Muscle layer of duodenum (tissue), 2 donors: ENCODE results near the gene RACGAP1.
A peak's percentile ranks its signal among the peaks of the same experiment; 100 is the strongest.

ENCODE experiments used
- H3K27ac ChIP-seq: one replicate; pipeline ENCODE4 v1.7.0; 2013; ENCODE audit warnings: mild to moderate bottlenecking, low read length
- H3K27me3 ChIP-seq: one replicate; pipeline ENCODE4 v1.7.0; 2013; ENCODE audit warnings: low read depth, mild to moderate bottlenecking, control low read depth, low read length
- H3K36me3 ChIP-seq, 2 donors: one replicate each; pipeline ENCODE4 v1.7.0; 2013; ENCODE audit warnings: low read length in 2 of 2, control low read depth in 1 of 2, mild to moderate bottlenecking in 1 of 2; ENCODE audit not compliant: insufficient read depth in 2 of 2, control insufficient read depth in 1 of 2
- H3K4me1 ChIP-seq, 2 donors: one replicate each; pipeline ENCODE4 v1.7.0; 2013; ENCODE audit warnings: low read length in 2 of 2, mild to moderate bottlenecking in 2 of 2, control low read depth in 1 of 2, moderate library complexity in 1 of 2; ENCODE audit not compliant: insufficient read depth in 2 of 2, control insufficient read depth in 1 of 2
- H3K4me3 ChIP-seq, 2 donors: one replicate each; pipeline ENCODE4 v1.7.0; 2013; ENCODE audit warnings: low read length in 2 of 2, low read depth in 1 of 2, mild to moderate bottlenecking in 1 of 2
- H3K9me3 ChIP-seq, 2 donors: one replicate each; pipeline ENCODE4 v1.7.0; 2013; ENCODE audit warnings: low read length in 2 of 2, control low read depth in 1 of 2, mild to moderate bottlenecking in 1 of 2; ENCODE audit not compliant: control insufficient read depth in 1 of 2
- donor health status: healthy.

The RACGAP1 gene, protein sequence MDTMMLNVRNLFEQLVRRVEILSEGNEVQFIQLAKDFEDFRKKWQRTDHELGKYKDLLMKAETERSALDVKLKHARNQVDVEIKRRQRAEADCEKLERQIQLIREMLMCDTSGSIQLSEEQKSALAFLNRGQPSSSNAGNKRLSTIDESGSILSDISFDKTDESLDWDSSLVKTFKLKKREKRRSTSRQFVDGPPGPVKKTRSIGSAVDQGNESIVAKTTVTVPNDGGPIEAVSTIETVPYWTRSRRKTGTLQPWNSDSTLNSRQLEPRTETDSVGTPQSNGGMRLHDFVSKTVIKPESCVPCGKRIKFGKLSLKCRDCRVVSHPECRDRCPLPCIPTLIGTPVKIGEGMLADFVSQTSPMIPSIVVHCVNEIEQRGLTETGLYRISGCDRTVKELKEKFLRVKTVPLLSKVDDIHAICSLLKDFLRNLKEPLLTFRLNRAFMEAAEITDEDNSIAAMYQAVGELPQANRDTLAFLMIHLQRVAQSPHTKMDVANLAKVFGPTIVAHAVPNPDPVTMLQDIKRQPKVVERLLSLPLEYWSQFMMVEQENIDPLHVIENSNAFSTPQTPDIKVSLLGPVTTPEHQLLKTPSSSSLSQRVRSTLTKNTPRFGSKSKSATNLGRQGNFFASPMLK

DNA sequence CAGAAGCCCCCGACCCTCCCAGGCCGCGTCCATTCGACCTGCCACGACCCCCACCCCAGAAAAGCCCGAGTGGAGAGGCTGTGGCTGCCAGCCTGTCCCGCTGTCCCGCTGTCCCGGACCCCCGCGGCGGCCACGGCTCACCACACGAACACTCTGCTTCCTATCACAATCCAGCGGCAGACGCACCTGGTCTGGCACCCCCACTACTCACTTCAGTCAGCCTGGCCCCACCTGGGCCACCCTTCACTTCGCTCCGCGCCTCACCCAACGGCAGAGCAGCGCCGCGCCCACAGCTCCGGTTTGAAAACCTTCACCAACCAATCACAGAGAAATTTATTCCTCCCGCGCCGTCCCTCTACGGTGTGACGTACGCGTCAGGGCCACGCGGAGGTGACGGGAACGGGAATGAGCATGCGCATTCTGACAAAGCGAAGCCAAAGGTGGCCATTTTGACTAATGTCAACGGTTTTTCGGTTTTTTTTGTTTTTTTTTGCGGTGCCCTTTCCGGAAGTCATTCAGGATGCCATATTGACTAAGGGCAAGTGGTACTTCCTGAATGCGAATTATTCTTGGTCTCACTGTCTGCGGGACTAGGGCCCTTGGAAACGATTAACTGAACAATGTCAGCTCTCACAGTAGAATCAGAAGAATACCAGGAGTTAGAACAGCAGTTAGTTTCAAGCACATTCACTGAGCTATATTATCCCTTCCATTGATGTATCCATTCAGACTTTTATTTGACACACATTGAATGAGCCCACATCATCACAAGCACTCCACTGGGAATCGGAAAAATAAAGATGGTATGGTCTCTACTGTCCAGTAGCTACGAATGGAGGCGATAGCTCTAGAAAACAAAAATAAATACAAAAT is at the start of gene RACGAP1:
Gene RACGAP1 (minus strand): TSS at position 308 of the 873 bp plus-strand sequence. CDS start 8,779 bp downstream, outside the sequence.
- Histone ChIP-seq H3K4me1 (peaks cover 0 to 10% of the 10 kb centered on the region in 2 donors), H3K4me3 (peak within 1 kb of the TSS; percentile 63 to 92), H3K27ac (peak within 1 kb of the TSS; percentile 60), H3K9me3 (no peaks in the 10 kb centered on the region), H3K36me3 (no peaks in the 10 kb centered on the region), H3K27me3 (no peaks in the 10 kb centered on the region)

DNA sequence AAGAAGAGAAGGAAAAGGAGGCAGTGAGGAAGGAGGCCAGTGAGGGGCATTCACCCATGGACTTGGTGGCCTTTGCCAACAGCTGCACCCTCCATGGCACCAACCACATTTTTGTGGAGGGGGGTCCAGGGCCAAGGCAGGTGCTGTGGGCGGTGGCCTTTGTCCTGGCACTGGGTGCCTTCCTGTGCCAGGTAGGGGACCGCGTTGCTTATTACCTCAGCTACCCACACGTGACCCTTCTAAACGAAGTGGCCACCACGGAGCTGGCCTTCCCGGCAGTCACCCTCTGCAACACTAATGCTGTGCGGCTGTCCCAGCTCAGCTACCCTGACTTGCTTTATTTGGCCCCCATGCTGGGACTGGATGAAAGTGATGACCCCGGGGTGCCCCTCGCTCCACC is 48.4 kb upstream of the RACGAP1 start:
- Histone ChIP-seq H3K4me3 (no peak overlapping the region), H3K9me3 (no peaks in the 10 kb centered on the region), H3K4me1 (peaks cover 0 to 9% of the 10 kb centered on the region in 2 donors), H3K27ac (no peak overlapping the region), H3K36me3 (peaks cover 0 to under 1% of the 10 kb centered on the region in 2 donors), H3K27me3 (no peaks in the 10 kb centered on the region)

DNA sequence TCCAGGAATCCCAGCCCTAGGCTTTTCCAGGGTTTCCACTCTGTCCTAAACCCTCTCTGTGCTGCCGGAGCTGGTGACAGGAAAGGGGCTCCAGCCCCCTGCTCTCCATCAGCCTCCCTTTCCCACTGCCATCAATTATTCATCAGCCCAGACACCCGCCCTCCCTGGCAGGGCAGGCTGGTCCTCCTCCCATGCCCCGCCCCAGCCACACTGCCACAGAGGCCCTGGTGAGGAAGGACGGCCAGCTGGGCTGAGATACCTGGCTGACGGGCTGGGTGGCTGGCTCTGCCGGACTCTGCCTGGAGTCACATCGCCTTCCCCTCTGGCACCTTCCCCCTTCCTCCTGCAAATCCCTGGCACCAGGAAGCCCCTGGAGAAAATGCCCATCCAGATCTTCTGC is 47.9 kb upstream of the RACGAP1 start:
- peaks cover 0 to 9% of the 10 kb centered on the region in 2 donors for H3K4me1 ChIP-seq
- no peaks in the 10 kb centered on the region for H3K9me3 ChIP-seq
- H3K36me3 ChIP-seq = no peaks in the 10 kb centered on the region
- no peak overlapping the region for H3K27ac ChIP-seq
- H3K27me3 ChIP-seq = no peaks in the 10 kb centered on the region
- no peak overlapping the region for H3K4me3 ChIP-seq

DNA sequence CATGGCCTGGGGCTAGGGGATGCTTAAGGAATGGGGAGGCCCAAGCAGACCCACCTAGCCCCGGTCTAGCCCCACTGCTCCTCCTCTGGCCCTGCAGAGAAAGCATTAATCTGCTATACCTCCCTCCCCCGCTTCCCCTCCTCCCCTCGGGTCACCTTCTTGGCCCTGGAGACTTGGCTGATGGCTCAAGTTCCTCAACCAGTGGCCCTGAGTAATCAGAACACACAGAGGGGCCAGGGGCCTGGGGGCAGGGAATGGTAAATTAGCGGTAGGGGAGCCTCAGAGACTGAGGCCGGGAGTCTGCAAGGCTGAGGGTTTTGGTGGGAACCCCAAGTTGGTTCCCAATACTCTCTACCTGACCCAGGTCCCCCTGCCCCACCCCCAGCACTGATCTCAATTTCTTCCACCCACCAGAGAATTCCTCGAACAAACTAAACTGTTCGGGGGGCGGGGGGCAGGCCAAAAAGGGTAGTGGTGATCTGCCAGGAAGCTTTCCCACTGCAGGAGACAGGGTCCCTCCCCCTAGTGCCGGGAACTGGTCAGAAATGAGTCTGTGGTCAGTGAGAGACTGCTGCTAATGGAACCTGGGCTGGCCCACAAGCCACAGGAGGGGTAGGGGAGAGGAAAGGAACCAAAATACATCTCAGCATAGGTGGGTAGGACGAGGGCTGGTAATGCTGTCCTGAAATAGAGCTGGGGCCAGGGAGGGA is 47.1 kb upstream of the RACGAP1 start:
- H3K27ac ChIP-seq = no peak overlapping the region
- H3K36me3 ChIP-seq = no peaks in the 10 kb centered on the region
- H3K4me1 ChIP-seq = peaks cover 0 to 9% of the 10 kb centered on the region in 2 donors

DNA sequence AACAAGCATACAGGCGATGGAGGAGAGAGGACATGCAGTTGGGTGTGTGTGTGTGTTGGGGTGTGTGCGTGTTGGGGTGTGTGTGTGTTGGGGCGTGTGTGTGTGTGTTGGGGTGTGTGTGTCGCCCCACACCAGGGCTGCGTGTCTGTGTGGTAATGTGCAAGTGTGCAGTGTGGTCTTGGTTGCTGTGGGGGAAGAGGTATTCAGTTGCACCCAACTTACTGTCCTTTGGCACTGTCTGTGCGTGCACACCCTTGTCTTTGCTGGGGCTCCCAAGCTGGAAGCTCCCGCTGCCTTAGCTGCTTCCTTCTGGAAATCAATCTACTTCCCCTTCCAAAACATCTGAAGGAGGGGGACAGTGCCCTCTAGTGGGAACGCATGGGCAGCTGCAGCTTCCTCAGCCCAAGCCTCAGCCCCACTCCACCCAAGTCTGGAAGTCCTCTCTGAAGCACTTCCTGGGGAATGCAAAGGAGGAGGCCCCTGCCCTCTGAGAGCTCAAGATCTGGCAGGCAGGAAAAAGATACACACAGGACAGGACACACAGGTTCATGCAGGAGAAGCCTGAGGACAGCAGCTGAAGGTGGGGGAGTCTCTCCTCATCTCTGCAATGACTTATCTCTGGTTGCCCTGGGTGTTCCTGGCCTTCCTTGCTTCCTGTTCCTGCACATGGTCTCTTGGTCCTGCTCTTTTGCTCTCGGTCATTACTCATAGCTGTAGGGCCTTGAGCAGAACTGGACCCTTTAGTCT is 45.2 kb upstream of the RACGAP1 start:
- Histone ChIP-seq H3K9me3 (no peaks in the 10 kb centered on the region), H3K27ac (no peak overlapping the region), H3K4me3 (no peak overlapping the region)

More for the DNA sequence above, 47.1 kb upstream of the RACGAP1 start:
- no peaks in the 10 kb centered on the region for H3K9me3 ChIP-seq
- H3K27me3 ChIP-seq = no peaks in the 10 kb centered on the region
- no peak overlapping the region for H3K4me3 ChIP-seq

DNA sequence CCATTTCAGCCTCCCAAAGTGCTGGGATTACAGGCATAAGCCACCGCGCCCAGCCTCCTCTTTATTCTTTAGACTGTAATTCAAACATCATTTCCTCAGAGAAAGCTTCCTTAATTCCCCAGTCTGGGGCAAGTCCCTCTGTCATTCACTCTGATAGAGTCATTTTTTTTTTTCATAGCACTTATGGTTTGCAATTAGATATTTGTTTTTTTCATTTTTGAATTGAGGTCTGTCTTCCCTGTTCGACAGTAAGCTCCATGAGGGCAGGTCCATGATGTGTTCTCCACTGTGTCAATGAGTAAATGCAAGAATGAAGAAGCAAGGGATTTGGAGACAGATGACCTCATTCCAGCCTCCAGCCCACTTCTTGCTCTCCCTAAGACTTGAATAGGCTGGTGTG is 44.2 kb upstream of the RACGAP1 start:
- H3K9me3 ChIP-seq = no peaks in the 10 kb centered on the region
- no peak overlapping the region for H3K27ac ChIP-seq
- peaks cover 0 to 13% of the 10 kb centered on the region in 2 donors for H3K4me1 ChIP-seq
- H3K36me3 ChIP-seq = no peaks in the 10 kb centered on the region
- H3K27me3 ChIP-seq = no peaks in the 10 kb centered on the region
- no peak overlapping the region for H3K4me3 ChIP-seq

More for the DNA sequence above, 45.2 kb upstream of the RACGAP1 start:
- Histone ChIP-seq H3K36me3 (no peaks in the 10 kb centered on the region), H3K4me1 (peaks cover 0 to 13% of the 10 kb centered on the region in 2 donors), H3K27me3 (no peaks in the 10 kb centered on the region)

DNA sequence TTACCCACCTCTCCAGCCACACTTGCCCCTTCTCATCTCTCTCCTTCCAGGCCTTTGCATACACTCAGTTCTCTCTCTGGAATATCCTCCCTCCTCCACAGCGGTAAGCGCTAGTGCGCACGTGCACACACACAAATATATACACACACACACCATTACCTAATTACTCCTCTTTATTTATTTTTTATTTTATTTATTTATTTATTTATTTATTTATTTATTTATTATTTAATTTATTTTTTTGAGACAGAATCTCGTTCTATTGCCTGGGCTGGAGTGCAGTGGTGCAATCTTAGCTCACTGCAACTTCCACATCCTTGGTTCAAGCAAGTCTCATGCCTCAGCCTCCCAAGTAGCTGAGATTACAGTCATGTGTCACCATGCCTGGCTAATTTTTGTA is 43.8 kb upstream of the RACGAP1 start:
- H3K36me3 ChIP-seq = no peaks in the 10 kb centered on the region
- no peak overlapping the region for H3K27ac ChIP-seq
- peaks cover 0 to 13% of the 10 kb centered on the region in 2 donors for H3K4me1 ChIP-seq
- H3K4me3 ChIP-seq = no peak overlapping the region
- no peaks in the 10 kb centered on the region for H3K27me3 ChIP-seq
- no peaks in the 10 kb centered on the region for H3K9me3 ChIP-seq

DNA sequence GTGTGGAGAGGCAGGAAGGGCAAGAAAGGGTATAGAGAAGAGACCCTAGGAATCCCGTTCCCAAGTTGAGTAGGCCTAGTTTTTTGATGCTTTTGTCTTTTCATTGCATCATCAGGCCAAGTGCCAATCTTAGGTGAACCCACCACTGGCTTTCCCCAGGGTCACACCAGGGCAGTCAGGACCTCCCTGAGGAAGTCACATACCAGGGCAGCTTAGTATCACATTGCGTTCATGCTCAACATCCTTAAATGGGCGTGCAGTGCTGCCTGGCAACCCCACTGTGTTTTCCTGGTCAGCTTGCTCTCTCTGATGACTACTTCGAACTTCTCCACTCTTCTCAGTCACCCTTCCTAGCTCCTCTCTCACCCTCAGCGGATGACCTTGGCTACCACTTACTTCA is 41.1 kb upstream of the RACGAP1 start:
- Histone ChIP-seq H3K36me3 (no peaks in the 10 kb centered on the region), H3K27ac (peak overlapping the region; percentile 61), H3K4me1 (peaks cover 0 to 14% of the 10 kb centered on the region in 2 donors)

DNA sequence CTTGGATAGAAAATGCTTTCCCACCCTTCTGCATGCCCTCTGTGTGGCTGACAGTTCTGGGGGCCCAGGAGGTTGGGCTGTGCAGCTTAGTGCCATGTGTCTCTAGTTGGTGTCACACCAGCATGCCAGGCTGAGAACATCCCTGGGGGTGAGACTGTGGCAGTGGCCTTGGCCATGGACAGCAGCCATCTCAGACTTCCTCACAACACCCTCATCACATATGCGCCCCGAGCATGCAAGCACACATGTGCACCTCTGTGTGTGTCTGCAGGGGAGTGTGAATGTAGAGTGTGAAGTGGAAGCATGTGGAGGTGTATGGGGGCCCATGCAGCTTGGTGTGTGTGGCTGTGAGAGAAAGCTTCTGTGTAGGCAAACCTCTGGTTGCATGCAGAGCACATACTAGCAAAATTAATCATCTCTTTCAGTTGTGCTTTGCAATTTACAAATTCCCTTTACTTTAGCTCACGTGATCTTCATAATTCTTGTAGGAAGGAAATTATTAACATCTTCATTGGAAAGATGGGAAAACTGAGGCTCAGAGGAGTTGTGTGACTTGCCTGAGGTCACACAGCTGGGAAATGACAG is 40.5 kb upstream of the RACGAP1 start:
- H3K4me3 ChIP-seq = no peak overlapping the region
- peak overlapping the region; percentile 45 for H3K27ac ChIP-seq
- peaks cover 0 to 18% of the 10 kb centered on the region in 2 donors for H3K4me1 ChIP-seq

More for the DNA sequence above, 41.1 kb upstream of the RACGAP1 start:
- Histone ChIP-seq H3K27me3 (no peaks in the 10 kb centered on the region), H3K9me3 (no peaks in the 10 kb centered on the region), H3K4me3 (no peak overlapping the region)

More for the DNA sequence above, 40.5 kb upstream of the RACGAP1 start:
- Histone ChIP-seq H3K9me3 (no peaks in the 10 kb centered on the region), H3K27me3 (no peaks in the 10 kb centered on the region), H3K36me3 (no peaks in the 10 kb centered on the region)
